ENCODE data around the gene TNFRSF18.

Gene TNFRSF18

DNA sequence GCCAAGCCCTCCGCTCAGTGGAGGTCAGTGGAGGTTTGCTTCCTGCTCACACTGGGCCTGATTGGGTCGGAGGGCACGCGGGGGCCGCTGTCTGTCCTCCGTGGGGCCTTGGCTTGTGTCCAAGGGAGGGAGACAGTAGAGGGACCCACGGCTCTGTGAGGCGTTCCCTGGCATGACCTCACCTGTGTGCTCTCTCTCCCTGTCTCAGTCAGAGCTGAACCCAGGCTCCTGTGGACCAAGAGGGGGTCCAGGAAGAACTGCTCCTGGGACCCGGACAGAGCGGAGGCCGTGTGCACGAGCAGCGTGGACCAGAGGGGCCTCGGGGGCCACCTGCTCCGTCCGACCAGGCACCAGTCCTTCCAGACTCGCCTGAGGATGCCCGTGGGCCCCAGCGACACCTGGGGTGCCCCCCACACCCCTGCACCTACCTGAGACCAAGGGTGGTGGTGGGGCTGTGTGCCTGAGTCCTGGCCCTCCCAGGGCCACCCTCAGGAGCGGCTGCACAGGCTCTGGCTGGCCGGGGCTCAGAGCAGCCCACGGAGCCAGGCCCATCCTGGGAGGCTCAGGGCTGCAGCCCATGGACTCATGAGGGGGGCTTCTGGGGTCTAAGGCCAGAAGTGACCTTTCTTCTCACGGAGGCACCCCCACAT is 46.0 kb downstream of the TNFRSF18 start:
- TF ChIP-seq FOXP2 (optimal IDR thresholded peaks at IDR 0.05; ENCODE audit: borderline replicate concordance, extremely low read depth, extremely low read length, insufficient read depth) (no peak), SIN3A (IDR thresholded peaks at IDR 0.05; ENCODE audit: borderline replicate concordance, insufficient read depth, low read length) (no peak), TAF1 (IDR thresholded peaks at IDR 0.05; ENCODE audit: borderline replicate concordance, insufficient read depth, low read length) (no peak), REST (IDR thresholded peaks at IDR 0.05; ENCODE audit: insufficient read depth in 1 of 2, low read depth in 2 of 2, low read length in 2 of 2) (no peak)

DNA sequence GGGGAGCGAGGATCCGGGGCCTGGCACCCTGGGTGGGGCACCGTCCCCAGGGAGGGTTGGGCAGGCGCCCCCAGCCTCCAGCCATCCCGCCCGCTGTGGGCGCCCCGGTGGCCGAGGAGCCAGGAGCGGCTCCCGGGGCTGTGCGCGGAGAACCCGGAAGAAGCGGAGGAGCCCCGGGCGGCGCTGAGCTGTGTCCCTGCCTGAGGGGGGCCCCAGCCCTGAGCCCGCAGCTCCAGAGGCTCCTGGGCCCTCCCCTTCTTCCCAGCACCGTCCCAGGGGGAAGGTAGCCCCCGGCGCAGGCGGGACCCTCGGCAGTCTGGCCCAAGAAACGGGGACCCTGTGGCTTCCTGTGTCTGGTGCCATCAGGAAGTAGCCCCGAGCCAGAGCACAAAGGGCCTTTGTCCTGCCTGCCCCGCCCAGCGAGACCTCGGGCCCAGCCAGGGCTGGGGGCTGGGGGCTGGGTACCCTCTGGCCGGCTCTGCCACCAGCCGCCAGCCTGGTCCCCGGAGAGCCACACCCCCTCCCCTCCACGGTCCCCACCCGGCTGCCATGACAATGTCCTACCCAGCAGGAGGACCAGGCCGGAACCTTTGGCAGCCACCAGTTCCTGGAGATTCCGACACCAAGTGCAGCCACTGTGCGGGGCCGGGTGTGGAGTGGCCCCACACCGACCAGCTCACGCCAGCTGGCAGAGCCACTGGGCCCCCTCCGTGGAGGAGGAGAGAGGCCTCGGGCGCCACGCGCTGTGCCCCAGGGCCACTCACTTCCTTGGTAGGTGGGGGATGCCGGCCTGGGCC is 48.3 kb downstream of the TNFRSF18 start:
- TF ChIP-seq SIN3A (IDR thresholded peaks at IDR 0.05; ENCODE audit: borderline replicate concordance, insufficient read depth, low read length), result no peak
- no peak for TF ChIP-seq FOXP2 (optimal IDR thresholded peaks at IDR 0.05; ENCODE audit: borderline replicate concordance, extremely low read depth, extremely low read length, insufficient read depth)
- TF ChIP-seq POLR2AphosphoS5 (IDR thresholded peaks at IDR 0.05; ENCODE audit: low read depth, low read length), result no peak
- no peak for TF ChIP-seq TAF1 (IDR thresholded peaks at IDR 0.05; ENCODE audit: borderline replicate concordance, insufficient read depth, low read length)
- TF ChIP-seq REST (IDR thresholded peaks at IDR 0.05; ENCODE audit: insufficient read depth in 1 of 2, low read depth in 2 of 2, low read length in 2 of 2), result no peak

GRCh38 chr1:1157426-1157913 is 48.9 kb downstream of the TNFRSF18 start:
- TF ChIP-seq REST (IDR thresholded peaks at IDR 0.05; ENCODE audit: insufficient read depth in 1 of 2, low read depth in 2 of 2, low read length in 2 of 2) (no peak), SIN3A (IDR thresholded peaks at IDR 0.05; ENCODE audit: borderline replicate concordance, insufficient read depth, low read length) (no peak)

DNA sequence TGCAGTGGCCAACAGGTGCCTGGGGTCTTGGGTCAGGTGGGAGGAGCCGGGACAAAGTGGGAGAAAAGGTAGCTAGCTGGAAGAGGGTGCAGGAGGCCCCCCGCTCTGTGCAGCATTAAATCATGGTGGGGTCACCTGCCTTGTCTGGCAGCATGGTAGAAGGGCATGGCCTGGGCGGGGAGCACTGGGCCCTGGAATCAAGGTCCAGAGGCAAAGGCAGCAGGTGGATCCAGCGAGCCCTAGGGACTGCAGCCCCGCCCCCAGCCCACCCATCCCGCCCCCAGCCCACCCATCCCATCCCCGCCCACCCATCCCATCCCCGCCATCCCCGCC is 49.4 kb downstream of the TNFRSF18 start:
- no peak for TF ChIP-seq REST (IDR thresholded peaks at IDR 0.05; ENCODE audit: insufficient read depth in 1 of 2, low read depth in 2 of 2, low read length in 2 of 2)
- no peak for TF ChIP-seq TAF1 (IDR thresholded peaks at IDR 0.05; ENCODE audit: borderline replicate concordance, insufficient read depth, low read length)
- no peak for TF ChIP-seq FOXP2 (optimal IDR thresholded peaks at IDR 0.05; ENCODE audit: borderline replicate concordance, extremely low read depth, extremely low read length, insufficient read depth)
- TF ChIP-seq SIN3A (IDR thresholded peaks at IDR 0.05; ENCODE audit: borderline replicate concordance, insufficient read depth, low read length), result no peak
- no peak for TF ChIP-seq POLR2AphosphoS5 (IDR thresholded peaks at IDR 0.05; ENCODE audit: low read depth, low read length)

Data from PFSK-1 (cell line).